Measurements from ENCODE around the gene PTTG2. TPM values are rescaled to one million over a fixed set of nuclear protein-coding genes. Genes with fewer than 3 reads are reported as not detected.

Gene PTTG2
- total and polyA plus RNA-seq, 5 donors from 2014 or later: 2.0 TPM; not detected in 4

- peak in 1 of 3 donors; percentile 49 for DNase-seq
- Mint-ChIP-seq H3K36me3 (peaks cover 10% of the 10 kb centered on the region), H3K4me3 (no peak overlapping the region), H3K4me1 (peaks cover 6 to 56% (median 37%) of the 10 kb centered on the region in 4 donors), H3K27ac (peak overlapping the region in 1 of 3 donors; percentile 59), H3K27me3 (no peaks in the 10 kb centered on the region), H3K9me3 (no peaks in the 10 kb centered on the region)
- Histone ChIP-seq H3K4me3 (ENCODE audit: low read depth, low read length) (no peak overlapping the region), H3K27ac (ENCODE audit: insufficient read depth, low read length, poor library complexity, severe bottlenecking) (no peak overlapping the region), H3K9me3 (ENCODE audit: control insufficient read depth in 2 of 2, low read length in 2 of 2) (no peaks in the 10 kb centered on the region), H3K36me3 (ENCODE audit: control insufficient read depth, insufficient read depth, low read length) (no peaks in the 10 kb centered on the region), H3K27me3 (ENCODE audit: control insufficient read depth, insufficient read depth, low read length) (no peaks in the 10 kb centered on the region), H3K4me1 (ENCODE audit: control insufficient read depth, insufficient read depth, low read length, poor library complexity, severe bottlenecking) (no peaks in the 10 kb centered on the region)
- no peak for ATAC-seq (ENCODE audit: low read depth in 2 of 2)
Observed at GRCh38 chr4:37999000-37999716, 39.0 kb downstream of the PTTG2 start.

- Mint-ChIP-seq H3K9me3 (no peaks in the 10 kb centered on the region), H3K27ac (no peak overlapping the region), H3K4me1 (peaks cover 3 to 55% (median 32%) of the 10 kb centered on the region in 4 donors), H3K4me3 (no peak overlapping the region), H3K36me3 (peaks cover 13% of the 10 kb centered on the region), H3K27me3 (no peaks in the 10 kb centered on the region)
- DNase-seq (no peak), ATAC-seq (ENCODE audit: low read depth in 2 of 2) (no peak)
- H3K36me3 ChIP-seq (ENCODE audit: control insufficient read depth, insufficient read depth, low read length): no peaks in the 10 kb centered on the region
- no peaks in the 10 kb centered on the region for H3K4me1 ChIP-seq (ENCODE audit: control insufficient read depth, insufficient read depth, low read length, poor library complexity, severe bottlenecking)
- no peaks in the 10 kb centered on the region for H3K9me3 ChIP-seq (ENCODE audit: control insufficient read depth in 2 of 2, low read length in 2 of 2)
- no peak overlapping the region for H3K27ac ChIP-seq (ENCODE audit: insufficient read depth, low read length, poor library complexity, severe bottlenecking)
- no peaks in the 10 kb centered on the region for H3K27me3 ChIP-seq (ENCODE audit: control insufficient read depth, insufficient read depth, low read length)
- H3K4me3 ChIP-seq (ENCODE audit: low read depth, low read length): no peak overlapping the region
Observed at GRCh38 chr4:37999965-38000364, 39.8 kb downstream of the PTTG2 start.

- H3K4me1 Mint-ChIP-seq: peaks cover 0 to 49% (median 34%) of the 10 kb centered on the region in 4 donors
- no peak overlapping the region for H3K4me3 ChIP-seq (ENCODE audit: low read depth, low read length)
- no peak overlapping the region for H3K27ac ChIP-seq (ENCODE audit: insufficient read depth, low read length, poor library complexity, severe bottlenecking)
- no peaks in the 10 kb centered on the region for H3K36me3 ChIP-seq (ENCODE audit: control insufficient read depth, insufficient read depth, low read length)
- no peaks in the 10 kb centered on the region for H3K9me3 Mint-ChIP-seq
- H3K27me3 ChIP-seq (ENCODE audit: control insufficient read depth, insufficient read depth, low read length): no peaks in the 10 kb centered on the region
- H3K36me3 Mint-ChIP-seq: peaks cover 19% of the 10 kb centered on the region
- no peaks in the 10 kb centered on the region for H3K27me3 Mint-ChIP-seq
- H3K9me3 ChIP-seq (ENCODE audit: control insufficient read depth in 2 of 2, low read length in 2 of 2): no peaks in the 10 kb centered on the region
- DNase-seq (no peak), ATAC-seq (ENCODE audit: low read depth in 2 of 2) (no peak)
- H3K27ac Mint-ChIP-seq: no peak overlapping the region
- H3K4me3 Mint-ChIP-seq: no peak overlapping the region
- H3K4me1 ChIP-seq (ENCODE audit: control insufficient read depth, insufficient read depth, low read length, poor library complexity, severe bottlenecking): no peaks in the 10 kb centered on the region
Observed at GRCh38 chr4:38001927-38002326, 41.7 kb downstream of the PTTG2 start.

GRCh38 chr4:38002451-38003071 is 42.4 kb downstream of the PTTG2 start:
- peaks cover 0 to 48% (median 34%) of the 10 kb centered on the region in 4 donors for H3K4me1 Mint-ChIP-seq
- ATAC-seq (ENCODE audit: low read depth in 2 of 2): no peak
- no peaks in the 10 kb centered on the region for H3K36me3 ChIP-seq (ENCODE audit: control insufficient read depth, insufficient read depth, low read length)

GRCh38 chr4:38003102-38003501 is 42.9 kb downstream of the PTTG2 start:
- peaks cover 19% of the 10 kb centered on the region for H3K36me3 Mint-ChIP-seq
- Histone ChIP-seq H3K9me3 (ENCODE audit: control insufficient read depth in 2 of 2, low read length in 2 of 2) (no peaks in the 10 kb centered on the region), H3K4me1 (ENCODE audit: control insufficient read depth, insufficient read depth, low read length, poor library complexity, severe bottlenecking) (no peaks in the 10 kb centered on the region), H3K4me3 (ENCODE audit: low read depth, low read length) (no peak overlapping the region), H3K27ac (ENCODE audit: insufficient read depth, low read length, poor library complexity, severe bottlenecking) (no peak overlapping the region), H3K36me3 (ENCODE audit: control insufficient read depth, insufficient read depth, low read length) (no peaks in the 10 kb centered on the region), H3K27me3 (ENCODE audit: control insufficient read depth, insufficient read depth, low read length) (no peaks in the 10 kb centered on the region)
- DNase-seq (no peak), ATAC-seq (ENCODE audit: low read depth in 2 of 2) (no peak)
- no peak overlapping the region for H3K4me3 Mint-ChIP-seq
- H3K9me3 Mint-ChIP-seq: no peaks in the 10 kb centered on the region
- H3K27ac Mint-ChIP-seq: peak overlapping the region in 2 of 3 donors; percentile 2 to 72
- H3K4me1 Mint-ChIP-seq: peaks cover 0 to 46% (median 34%) of the 10 kb centered on the region in 4 donors
- H3K27me3 Mint-ChIP-seq: no peaks in the 10 kb centered on the region

More at GRCh38 chr4:38002451-38003071, 42.4 kb downstream of the PTTG2 start:
- no peak for DNase-seq
- no peaks in the 10 kb centered on the region for H3K9me3 ChIP-seq (ENCODE audit: control insufficient read depth in 2 of 2, low read length in 2 of 2)
- no peaks in the 10 kb centered on the region for H3K27me3 ChIP-seq (ENCODE audit: control insufficient read depth, insufficient read depth, low read length)
- H3K4me1 ChIP-seq (ENCODE audit: control insufficient read depth, insufficient read depth, low read length, poor library complexity, severe bottlenecking): no peaks in the 10 kb centered on the region
- H3K4me3 ChIP-seq (ENCODE audit: low read depth, low read length): no peak overlapping the region
- Mint-ChIP-seq H3K36me3 (peaks cover 19% of the 10 kb centered on the region), H3K4me3 (no peak overlapping the region), H3K27ac (no peak overlapping the region), H3K9me3 (no peaks in the 10 kb centered on the region), H3K27me3 (no peaks in the 10 kb centered on the region)
- no peak overlapping the region for H3K27ac ChIP-seq (ENCODE audit: insufficient read depth, low read length, poor library complexity, severe bottlenecking)

- ATAC-seq (ENCODE audit: low read depth in 2 of 2): no peak
- H3K27me3 ChIP-seq (ENCODE audit: control insufficient read depth, insufficient read depth, low read length): no peaks in the 10 kb centered on the region
- no peaks in the 10 kb centered on the region for H3K36me3 ChIP-seq (ENCODE audit: control insufficient read depth, insufficient read depth, low read length)
- no peak overlapping the region for H3K27ac ChIP-seq (ENCODE audit: insufficient read depth, low read length, poor library complexity, severe bottlenecking)
- H3K4me3 Mint-ChIP-seq: no peak overlapping the region
- DNase-seq: no peak
- no peaks in the 10 kb centered on the region for H3K27me3 Mint-ChIP-seq
- H3K9me3 ChIP-seq (ENCODE audit: control insufficient read depth in 2 of 2, low read length in 2 of 2): no peaks in the 10 kb centered on the region
- H3K27ac Mint-ChIP-seq: peak overlapping the region in 1 of 3 donors; percentile 2
- peaks cover 16% of the 10 kb centered on the region for H3K36me3 Mint-ChIP-seq
- H3K4me1 ChIP-seq (ENCODE audit: control insufficient read depth, insufficient read depth, low read length, poor library complexity, severe bottlenecking): no peaks in the 10 kb centered on the region
- H3K9me3 Mint-ChIP-seq: no peaks in the 10 kb centered on the region
- peaks cover 0 to 44% (median 32%) of the 10 kb centered on the region in 4 donors for H3K4me1 Mint-ChIP-seq
- no peak overlapping the region for H3K4me3 ChIP-seq (ENCODE audit: low read depth, low read length)
Observed at GRCh38 chr4:38003628-38004027, 43.4 kb downstream of the PTTG2 start.

GRCh38 chr4:38004062-38004461 is 43.9 kb downstream of the PTTG2 start:
- no peaks in the 10 kb centered on the region for H3K4me1 ChIP-seq (ENCODE audit: control insufficient read depth, insufficient read depth, low read length, poor library complexity, severe bottlenecking)
- H3K36me3 Mint-ChIP-seq: peaks cover 12% of the 10 kb centered on the region
- H3K4me1 Mint-ChIP-seq: peaks cover 2 to 46% (median 30%) of the 10 kb centered on the region in 4 donors
- H3K4me3 Mint-ChIP-seq: no peak overlapping the region
- H3K36me3 ChIP-seq (ENCODE audit: control insufficient read depth, insufficient read depth, low read length): no peaks in the 10 kb centered on the region
- DNase-seq: no peak
- H3K9me3 ChIP-seq (ENCODE audit: control insufficient read depth in 2 of 2, low read length in 2 of 2): no peaks in the 10 kb centered on the region
- no peak overlapping the region for H3K4me3 ChIP-seq (ENCODE audit: low read depth, low read length)
- no peaks in the 10 kb centered on the region for H3K9me3 Mint-ChIP-seq
- ATAC-seq (ENCODE audit: low read depth in 2 of 2): no peak
- no peaks in the 10 kb centered on the region for H3K27me3 ChIP-seq (ENCODE audit: control insufficient read depth, insufficient read depth, low read length)
- no peaks in the 10 kb centered on the region for H3K27me3 Mint-ChIP-seq
- no peak overlapping the region for H3K27ac Mint-ChIP-seq
- no peak overlapping the region for H3K27ac ChIP-seq (ENCODE audit: insufficient read depth, low read length, poor library complexity, severe bottlenecking)
